HG03095 (cell line): Measurements from ENCODE around the gene BFAR.
"Not testable (repeated sequence)": the region's sequence is repeated elsewhere in the genome, so short reads cannot be mapped to it uniquely, and the experiment has no call there.

Experiments used
- ATAC-seq: cut with Tn5 transposase; IDR thresholded peaks from one replicate; pipeline ENCODE4 v1.9.1; 2021; ENCODE audit warnings: moderate library complexity; ENCODE audit not compliant: unreplicated experiment

BFAR gene

GRCh38 chr16:14632693-14633569, at the start of gene BFAR:
Gene BFAR, plus strand, starts transcription at chr16:14632951. Its CDS starts 11,396 bp downstream, at chr16:14644347.
- peak; percentile 76 for ATAC-seq

GRCh38 chr16:14585287-14585686, 47.5 kb upstream of the BFAR start:
- no peak for ATAC-seq

- no peak for ATAC-seq
Measured at GRCh38 chr16:14586637-14587305, 46.0 kb upstream of the BFAR start.

GRCh38 chr16:14600164-14600563, 32.6 kb upstream of the BFAR start:
- no peak for ATAC-seq

GRCh38 chr16:14602443-14602963, 30.2 kb upstream of the BFAR start:
- no peak for ATAC-seq

- ATAC-seq: no peak
Measured at GRCh38 chr16:14606102-14606501, 26.6 kb upstream of the BFAR start.

GRCh38 chr16:14608111-14608566, 24.6 kb upstream of the BFAR start:
- peak; percentile 57 for ATAC-seq

GRCh38 chr16:14608604-14609003, 24.1 kb upstream of the BFAR start:
- ATAC-seq: peak; percentile 25

GRCh38 chr16:14609716-14610115, 23.0 kb upstream of the BFAR start:
- ATAC-seq: no peak

GRCh38 chr16:14611660-14612059, 21.1 kb upstream of the BFAR start:
- ATAC-seq: no peak

- ATAC-seq: no peak
Measured at GRCh38 chr16:14613991-14614390, 18.8 kb upstream of the BFAR start.

- no peak for ATAC-seq
Measured at GRCh38 chr16:14616280-14616679, 16.5 kb upstream of the BFAR start.

GRCh38 chr16:14618566-14618965, 14.2 kb upstream of the BFAR start:
- ATAC-seq: no peak

- ATAC-seq: no peak
Measured at GRCh38 chr16:14627078-14627477, 5.7 kb upstream of the BFAR start.

GRCh38 chr16:14628806-14629611, 3.7 kb upstream of the BFAR start:
- ATAC-seq: no peak

- ATAC-seq: no peak
Measured at GRCh38 chr16:14629612-14629918, 3.2 kb upstream of the BFAR start.

GRCh38 chr16:14629919-14630619, 2.7 kb upstream of the BFAR start, which contains the start of gene PARN:
Gene PARN, minus strand, starts transcription at chr16:14630260. Its CDS starts 135 bp downstream, at chr16:14630125.
- peak; percentile 47 for ATAC-seq

- ATAC-seq: not testable (repeated sequence)
Measured at GRCh38 chr16:14630620-14631330, 2.0 kb upstream of the BFAR start.

GRCh38 chr16:14634389-14634725, 1.6 kb downstream of the BFAR start:
- no peak for ATAC-seq
